OCI-LY1 (cell line): ENCODE measurements around the gene FBXW9.
"Not testable (repeated sequence)": the region's sequence is repeated elsewhere in the genome, so short reads cannot be mapped to it uniquely, and the experiment has no call there.

Experiments
- H2AFZ ChIP-seq: fragments of 200-600 bp; sonication (generic), shearing (Covaris generic); 2 replicates; pipeline ENCODE4 v1.6.0; 2014; ENCODE audit warnings: antibody characterized with exemption, mild to moderate bottlenecking, low read length
- H3F3A ChIP-seq: fragments of 200-600 bp; sonication (generic), shearing (Covaris generic); 2 replicates; pipeline ENCODE4 v1.6.0; 2014; ENCODE audit warnings: mild to moderate bottlenecking, antibody characterized with exemption, low read length, moderate library complexity; ENCODE audit not compliant: insufficient read depth
- H3K27ac ChIP-seq: fragments of 200-600 bp; sonication (generic); 2 replicates; pipeline ENCODE4 v1.5.1; 2014; ENCODE audit warnings: low read length, mixed run types, mild to moderate bottlenecking, low read depth; ENCODE audit not compliant: poor library complexity, severe bottlenecking
- H3K27me3 ChIP-seq: fragments of 200-600 bp; sonication (generic); 2 replicates; pipeline ENCODE4 v1.6.0; 2014; ENCODE audit warnings: antibody characterized with exemption, mild to moderate bottlenecking, low read length, moderate library complexity; ENCODE audit not compliant: insufficient read depth
- H3K36me3 ChIP-seq: fragments of 200-600 bp; sonication (generic); 2 replicates; pipeline ENCODE4 v1.6.1; 2014; ENCODE audit warnings: mild to moderate bottlenecking, antibody characterized with exemption, low read length, moderate library complexity, mixed read lengths; ENCODE audit not compliant: insufficient read depth
- H3K4me1 ChIP-seq: fragments of 200-600 bp; sonication (generic); 2 replicates; pipeline ENCODE4 v1.5.1; 2014; ENCODE audit warnings: mild to moderate bottlenecking, low read length, moderate library complexity; ENCODE audit not compliant: insufficient read depth, severe bottlenecking
- H3K4me2 ChIP-seq: fragments of 200-600 bp; sonication (generic), shearing (Covaris generic); 2 replicates; pipeline ENCODE4 v1.6.1; 2014; ENCODE audit warnings: low read length
- H3K4me3 ChIP-seq: fragments of 200-600 bp; sonication (generic); 2 replicates; pipeline ENCODE4 v1.5.1; 2014; ENCODE audit warnings: low read length, low read depth, mild to moderate bottlenecking, mixed read lengths; ENCODE audit not compliant: poor library complexity, severe bottlenecking
- H3K79me2 ChIP-seq: fragments of 200-600 bp; shearing (Covaris generic); 2 replicates; pipeline ENCODE4 v1.6.1; 2016; ENCODE audit warnings: mixed run types, low read length, mixed read lengths; ENCODE audit not compliant: insufficient read depth
- H3K9ac ChIP-seq: fragments of 200-600 bp; sonication (generic), shearing (Covaris generic); 2 replicates; pipeline ENCODE4 v1.6.1; 2014; ENCODE audit warnings: mild to moderate bottlenecking, low read length, mixed read lengths
- H3K9me2 ChIP-seq: fragments of 200-600 bp; sonication (generic), shearing (Covaris generic); 2 replicates; pipeline ENCODE4 v1.6.1; 2014; ENCODE audit warnings: low read depth, mild to moderate bottlenecking, low read length, mixed read lengths
- H3K9me3 ChIP-seq: fragments of 200-600 bp; shearing (Covaris generic); 2 replicates; pipeline ENCODE4 v1.6.1; 2014; ENCODE audit warnings: low read length, mixed read lengths
- H4K20me1 ChIP-seq: fragments of 200-600 bp; sonication (generic), shearing (Covaris generic); 2 replicates; pipeline ENCODE4 v1.6.0; 2016; ENCODE audit warnings: mild to moderate bottlenecking, low read length; ENCODE audit not compliant: insufficient read depth
- EZH2 ChIP-seq: fragments of 200-600 bp; sonication (generic), shearing (Covaris generic); IDR thresholded peaks from 2 replicates; pipeline ENCODE4 v1.8.0; 2017; ENCODE audit warnings: borderline replicate concordance, mixed run types, mild to moderate bottlenecking, antibody characterized with exemption, low read length, moderate library complexity, mixed read lengths
- TF ChIP-seq, protein P1 (sequence below): fragments of 200-600 bp; sonication (generic), shearing (Covaris generic); IDR thresholded peaks from 2 replicates; pipeline ENCODE4 v1.5.1; 2017; ENCODE audit warnings: mild to moderate bottlenecking, antibody characterized with exemption, low read length, moderate library complexity, mixed read lengths

The FBXW9 gene

DNA sequence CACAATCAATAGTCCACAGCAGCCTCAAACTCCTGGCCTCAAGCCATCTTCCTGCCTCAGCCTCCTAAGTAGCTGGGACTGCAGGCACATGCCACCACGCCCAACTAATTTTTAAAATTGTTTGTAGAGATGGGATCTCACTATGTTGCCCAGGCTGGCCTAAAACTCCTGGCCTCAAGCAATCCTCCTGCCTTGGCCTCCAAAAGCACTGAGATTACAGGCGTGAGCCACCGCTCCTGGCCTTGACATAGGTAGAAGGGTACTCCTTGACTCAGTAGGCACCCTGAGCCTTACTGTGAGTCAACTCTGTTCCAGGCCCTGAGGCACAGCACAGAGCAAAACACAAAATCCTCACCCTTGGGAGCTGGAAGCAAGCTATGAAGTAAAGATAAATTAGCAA lies 19.5 kb upstream of the FBXW9 start:
- no peaks in the 10 kb centered on the region for H3K27me3 ChIP-seq
- H3K4me1 ChIP-seq = peaks cover 8% of the 10 kb centered on the region
- H3K9me3 ChIP-seq = no peaks in the 10 kb centered on the region
- no peaks in the 10 kb centered on the region for H3K9me2 ChIP-seq
- no peak overlapping the region for H3K9ac ChIP-seq
- H3K79me2 ChIP-seq = peaks cover 29% of the 10 kb centered on the region
- H3F3A ChIP-seq = no peaks in the 10 kb centered on the region
- H3K4me3 ChIP-seq = no peak overlapping the region
- peaks cover 89% of the 10 kb centered on the region for H3K36me3 ChIP-seq
- TF ChIP-seq, protein P1, sequence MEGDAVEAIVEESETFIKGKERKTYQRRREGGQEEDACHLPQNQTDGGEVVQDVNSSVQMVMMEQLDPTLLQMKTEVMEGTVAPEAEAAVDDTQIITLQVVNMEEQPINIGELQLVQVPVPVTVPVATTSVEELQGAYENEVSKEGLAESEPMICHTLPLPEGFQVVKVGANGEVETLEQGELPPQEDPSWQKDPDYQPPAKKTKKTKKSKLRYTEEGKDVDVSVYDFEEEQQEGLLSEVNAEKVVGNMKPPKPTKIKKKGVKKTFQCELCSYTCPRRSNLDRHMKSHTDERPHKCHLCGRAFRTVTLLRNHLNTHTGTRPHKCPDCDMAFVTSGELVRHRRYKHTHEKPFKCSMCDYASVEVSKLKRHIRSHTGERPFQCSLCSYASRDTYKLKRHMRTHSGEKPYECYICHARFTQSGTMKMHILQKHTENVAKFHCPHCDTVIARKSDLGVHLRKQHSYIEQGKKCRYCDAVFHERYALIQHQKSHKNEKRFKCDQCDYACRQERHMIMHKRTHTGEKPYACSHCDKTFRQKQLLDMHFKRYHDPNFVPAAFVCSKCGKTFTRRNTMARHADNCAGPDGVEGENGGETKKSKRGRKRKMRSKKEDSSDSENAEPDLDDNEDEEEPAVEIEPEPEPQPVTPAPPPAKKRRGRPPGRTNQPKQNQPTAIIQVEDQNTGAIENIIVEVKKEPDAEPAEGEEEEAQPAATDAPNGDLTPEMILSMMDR = no peak
- TF ChIP-seq EZH2 = no peak
- H3K27ac ChIP-seq = no peak overlapping the region
- H4K20me1 ChIP-seq = no peaks in the 10 kb centered on the region
- H3K4me2 ChIP-seq = no peak overlapping the region
- no peak overlapping the region for H2AFZ ChIP-seq

DNA sequence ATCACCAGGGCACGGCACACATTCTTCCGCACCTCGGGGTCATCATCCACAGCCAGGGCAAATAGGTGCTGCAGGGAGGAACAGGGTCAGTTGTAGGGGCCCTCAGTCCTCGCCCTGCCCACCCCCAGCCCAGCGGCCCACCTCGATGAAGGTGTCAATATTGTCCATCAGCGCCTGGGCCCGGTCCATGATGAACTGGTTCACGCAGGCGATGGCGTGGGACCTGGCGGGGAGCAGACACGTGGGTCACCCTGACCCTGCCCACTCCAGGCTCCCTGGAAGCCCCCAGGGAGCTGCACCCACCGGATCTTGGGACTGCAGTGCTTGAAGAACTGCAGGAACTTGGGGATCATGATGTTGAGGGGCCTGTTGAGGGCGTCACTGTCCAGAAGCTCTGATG lies 18.7 kb upstream of the FBXW9 start:
- Histone ChIP-seq H3K4me1 (peaks cover under 1% of the 10 kb centered on the region), H3K27ac (no peak overlapping the region), H3K79me2 (peaks cover 21% of the 10 kb centered on the region), H3K4me3 (no peak overlapping the region), H3K9me3 (no peaks in the 10 kb centered on the region), H3F3A (no peaks in the 10 kb centered on the region), H3K27me3 (no peaks in the 10 kb centered on the region), H3K9ac (no peak overlapping the region), H3K4me2 (no peak overlapping the region), H3K9me2 (no peaks in the 10 kb centered on the region), H4K20me1 (no peaks in the 10 kb centered on the region), H3K36me3 (peaks cover 90% of the 10 kb centered on the region), H2AFZ (no peak overlapping the region)
- no peak for TF ChIP-seq EZH2
- TF ChIP-seq, protein P1 = no peak

DNA sequence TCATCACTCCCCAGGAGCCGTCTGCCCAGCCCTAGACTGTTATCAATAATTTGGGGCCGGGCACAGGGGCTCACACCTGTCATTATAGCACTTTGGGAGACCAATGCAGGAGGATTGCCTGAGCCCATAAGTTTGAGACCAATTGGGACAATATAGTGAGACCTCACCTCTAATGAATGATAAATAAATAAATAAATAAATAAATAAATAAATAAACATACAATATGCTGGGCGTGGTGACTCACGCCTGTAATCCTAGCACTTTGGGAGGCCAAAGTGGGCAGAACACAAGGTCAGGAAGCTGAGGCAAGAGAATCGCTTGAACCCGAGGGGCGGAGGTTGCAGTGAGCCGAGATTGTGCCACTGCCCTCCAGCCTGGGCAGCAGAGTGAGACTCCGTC lies 16.9 kb upstream of the FBXW9 start:
- H3K36me3 ChIP-seq = peaks cover 93% of the 10 kb centered on the region
- H3K27ac ChIP-seq, H3K9me2 ChIP-seq, H4K20me1 ChIP-seq, H3K4me3 ChIP-seq, H3K4me1 ChIP-seq, H3K9me3 ChIP-seq, H3F3A ChIP-seq, H3K9ac ChIP-seq, H3K4me2 ChIP-seq, H2AFZ ChIP-seq, H3K79me2 ChIP-seq, H3K27me3 ChIP-seq: not testable (repeated sequence)

DNA sequence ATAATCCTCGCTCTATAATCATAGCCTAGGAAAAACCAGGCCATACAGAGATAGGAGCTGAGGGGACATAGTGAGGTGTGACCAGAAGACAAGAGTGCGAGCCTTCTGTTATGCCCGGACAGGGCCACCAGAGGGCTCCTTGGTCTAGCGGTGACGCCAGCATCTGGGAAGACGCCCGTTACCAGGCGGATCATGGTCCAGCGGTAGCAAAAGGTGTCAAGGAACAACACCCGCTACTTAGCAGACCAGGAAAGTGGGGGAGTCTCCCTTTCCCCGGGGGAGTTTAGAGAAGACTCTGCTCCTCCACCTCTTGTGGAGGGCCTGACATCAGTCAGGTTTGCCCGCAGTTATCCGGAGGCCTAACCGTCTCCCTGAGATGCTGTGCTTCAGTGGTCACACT lies 15.6 kb upstream of the FBXW9 start:
- H3K9me2 ChIP-seq, H3F3A ChIP-seq, H3K27me3 ChIP-seq, H3K9ac ChIP-seq, H3K79me2 ChIP-seq, H3K4me1 ChIP-seq, H3K4me3 ChIP-seq, H3K4me2 ChIP-seq, H3K27ac ChIP-seq, H4K20me1 ChIP-seq, H3K9me3 ChIP-seq, H2AFZ ChIP-seq: not testable (repeated sequence)
- peaks cover 89% of the 10 kb centered on the region for H3K36me3 ChIP-seq
